PC-9 (cell line): ENCODE data around the gene SSR3. TPM values are rescaled to one million over a fixed set of nuclear protein-coding genes. Genes with fewer than 3 reads are reported as not detected.

Experiments used
- BruUV-seq: library from RNA; stranded (reverse); fragments of 400-500 nt; replicated peaks from 2 replicates; lab custom pipeline; 2021; lab: Mats Ljungman, UMichigan
- CTCF ChIA-PET: fragments of 300-600 bp; sonication (Branson Sonifier 250); formaldehyde crosslinking; loops from one replicate; lab custom pipeline; 2022; ENCODE audit warnings: antibody characterized with exemption; lab: Charles Lee
- POLR2A ChIA-PET: fragments of 300-600 bp; sonication (Branson Sonifier 250); formaldehyde crosslinking; loops from one replicate; lab custom pipeline; 2022; ENCODE audit warnings: antibody characterized with exemption; ENCODE audit not compliant: unreplicated experiment; lab: Charles Lee
- DNase-seq, 2 experiments: peaks; one replicate each; pipeline versions ENCODE4 v3.0.0 to v3.0.0-alpha.2; 2015 to 2022; ENCODE audit warnings: mixed read lengths in 1 of 2
- H2AFZ ChIP-seq: fragments of 200-600 bp; sonication (generic); 2 replicates; pipeline ENCODE4 v1.8.1; 2017; ENCODE audit warnings: antibody characterized with exemption
- H3F3A ChIP-seq: fragments of 200-600 bp; sonication (generic); 2 replicates; pipeline ENCODE4 v1.8.1; 2017; ENCODE audit warnings: antibody characterized with exemption, mild to moderate bottlenecking, low read depth; ENCODE audit not compliant: insufficient read depth
- H3K27ac ChIP-seq: fragments of 200-600 bp; sonication (generic); 2 replicates; pipeline ENCODE4 v1.6.1; 2016; ENCODE audit warnings: mixed run types
- H3K27me3 ChIP-seq: fragments of 200-600 bp; sonication (generic); 2 replicates; pipeline ENCODE4 v1.6.1; 2016; ENCODE audit warnings: low read depth, mixed run types; ENCODE audit not compliant: insufficient read depth
- H3K36me3 ChIP-seq: fragments of 200-600 bp; sonication (generic); 2 replicates; pipeline ENCODE4 v1.6.1; 2016; ENCODE audit warnings: low read depth, mixed run types
- H3K4me1 ChIP-seq: fragments of 200-600 bp; sonication (generic); replicated peaks from 2 replicates; pipeline ENCODE4 v1.6.1; 2016; ENCODE audit warnings: mixed run types; ENCODE audit not compliant: insufficient read depth
- H3K4me2 ChIP-seq: fragments of 200-600 bp; sonication (generic); 2 replicates; pipeline ENCODE4 v1.6.1; 2017; ENCODE audit warnings: mixed run types
- H3K4me3 ChIP-seq: fragments of 200-600 bp; sonication (generic); 2 replicates; pipeline ENCODE4 v1.6.1; 2016; ENCODE audit warnings: mixed run types
- H3K79me2 ChIP-seq: fragments of 200-600 bp; sonication (generic); 2 replicates; pipeline ENCODE4 v1.6.1; 2017; ENCODE audit warnings: low read depth, mixed run types
- H3K9me2 ChIP-seq: fragments of 200-600 bp; sonication (generic); 2 replicates; pipeline ENCODE4 v1.8.1; 2017; ENCODE audit warnings: mild to moderate bottlenecking; ENCODE audit not compliant: insufficient read depth
- H3K9me3 ChIP-seq: fragments of 200-600 bp; sonication (generic); 2 replicates; pipeline ENCODE4 v1.8.1; 2016; ENCODE audit warnings: low read depth; ENCODE audit not compliant: insufficient read depth
- H4K20me1 ChIP-seq: fragments of 200-600 bp; sonication (generic); 2 replicates; pipeline ENCODE4 v1.8.1; 2017; ENCODE audit not compliant: insufficient read depth
- EZH2 ChIP-seq: fragments of 200-600 bp; sonication (generic); IDR thresholded peaks from 2 replicates; pipeline ENCODE4 v1.8.0; 2017; ENCODE audit warnings: antibody characterized with exemption, low read depth
- intact Hi-C: fragments of 100-400 bp; cut with micrococcal nuclease; formaldehyde crosslinking; loops from one replicate; pipeline ENCODE4 v1.10.0; 2022; ENCODE audit not compliant: unreplicated experiment
- total RNA-seq: library from RNA; stranded (reverse); gene quantifications from 2 replicates; pipeline ENCODE4 v1.2.3, GENCODE V29; 2021
- TF ChIP-seq, protein P1 (sequence below): fragments of 200-600 bp; sonication (generic); conservative IDR thresholded peaks from 2 replicates; pipeline ENCODE4 v1.6.1; 2017; ENCODE audit warnings: mixed run types, antibody characterized with exemption, mild to moderate bottlenecking, moderate library complexity

The SSR3 gene
- total RNA-seq, 1 experiment from 2014 or later = 152 TPM

DNA sequence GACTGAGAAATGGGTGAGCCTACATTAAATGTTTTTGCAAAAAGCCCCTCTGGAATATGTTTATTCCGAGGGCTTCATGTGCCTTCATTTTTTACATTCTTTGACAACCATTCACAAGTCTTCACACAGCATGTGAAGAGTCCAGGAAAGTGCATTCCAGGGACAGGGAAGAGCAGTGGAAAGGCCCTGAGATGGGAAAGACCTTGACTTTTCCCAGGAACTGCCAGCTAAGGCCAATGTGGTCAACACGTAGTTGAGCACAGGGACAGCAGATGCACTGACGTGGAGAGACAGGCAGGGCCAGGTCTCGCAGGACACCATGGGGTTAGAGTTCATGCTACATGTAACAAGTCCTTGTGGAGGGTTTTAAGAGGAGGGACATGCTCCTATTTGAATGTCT is 21.7 kb downstream of the SSR3 start:
- no peak for DNase-seq
- TF ChIP-seq, protein P1, sequence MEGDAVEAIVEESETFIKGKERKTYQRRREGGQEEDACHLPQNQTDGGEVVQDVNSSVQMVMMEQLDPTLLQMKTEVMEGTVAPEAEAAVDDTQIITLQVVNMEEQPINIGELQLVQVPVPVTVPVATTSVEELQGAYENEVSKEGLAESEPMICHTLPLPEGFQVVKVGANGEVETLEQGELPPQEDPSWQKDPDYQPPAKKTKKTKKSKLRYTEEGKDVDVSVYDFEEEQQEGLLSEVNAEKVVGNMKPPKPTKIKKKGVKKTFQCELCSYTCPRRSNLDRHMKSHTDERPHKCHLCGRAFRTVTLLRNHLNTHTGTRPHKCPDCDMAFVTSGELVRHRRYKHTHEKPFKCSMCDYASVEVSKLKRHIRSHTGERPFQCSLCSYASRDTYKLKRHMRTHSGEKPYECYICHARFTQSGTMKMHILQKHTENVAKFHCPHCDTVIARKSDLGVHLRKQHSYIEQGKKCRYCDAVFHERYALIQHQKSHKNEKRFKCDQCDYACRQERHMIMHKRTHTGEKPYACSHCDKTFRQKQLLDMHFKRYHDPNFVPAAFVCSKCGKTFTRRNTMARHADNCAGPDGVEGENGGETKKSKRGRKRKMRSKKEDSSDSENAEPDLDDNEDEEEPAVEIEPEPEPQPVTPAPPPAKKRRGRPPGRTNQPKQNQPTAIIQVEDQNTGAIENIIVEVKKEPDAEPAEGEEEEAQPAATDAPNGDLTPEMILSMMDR = no peak
- no peak for TF ChIP-seq EZH2
- H3F3A ChIP-seq = peaks cover 31% of the 10 kb centered on the region
- H4K20me1 ChIP-seq = no peaks in the 10 kb centered on the region
- no peak overlapping the region for H3K27ac ChIP-seq
- 0 out of 2 replicates have a peak, but pooled peaks cover 10% of the 10 kb centered on the region for H3K36me3 ChIP-seq
- ChIA-PET CTCF (interaction anchor here (0.7 kb wide), 1 partner anchor 370 kb away, joined by 5 read pairs; no protein-coding TSS in a partner anchor), POLR2A (no interaction called here)
- H3K4me3 ChIP-seq = no peak overlapping the region
- H3K4me2 ChIP-seq = no peak overlapping the region
- BruUV-seq = no TSS peak
- no peaks in the 10 kb centered on the region for H3K79me2 ChIP-seq
- no peaks in the 10 kb centered on the region for H3K9me3 ChIP-seq
- H3K4me1 ChIP-seq = peaks cover 21% of the 10 kb centered on the region
- no peaks in the 10 kb centered on the region for H3K27me3 ChIP-seq
- no peaks in the 10 kb centered on the region for H3K9me2 ChIP-seq
- no peak overlapping the region for H2AFZ ChIP-seq
- intact Hi-C loops = loop anchor here (10.0 kb wide), 1 partner anchor 518 kb away; no protein-coding TSS in a partner anchor

DNA sequence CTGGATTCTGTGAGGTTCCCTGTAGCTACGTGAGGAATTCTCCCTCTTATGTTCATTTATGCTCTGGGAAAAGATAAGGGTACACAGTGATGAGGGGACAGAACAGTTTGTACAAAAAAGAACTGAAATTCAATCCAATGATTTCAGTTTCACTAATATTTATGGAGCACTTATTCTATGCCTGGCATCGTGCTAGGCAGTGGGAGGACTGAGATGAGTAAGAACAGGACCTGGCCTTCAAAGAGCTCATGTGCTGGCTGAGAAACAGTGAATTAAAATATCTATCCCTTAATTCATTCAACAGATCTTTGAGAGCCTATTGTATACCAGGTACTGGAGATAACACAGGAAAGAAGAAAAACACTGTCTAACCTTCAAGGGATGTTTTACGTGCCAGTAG is 22.2 kb downstream of the SSR3 start:
- Histone ChIP-seq H3F3A (peaks cover 27% of the 10 kb centered on the region), H3K9me3 (no peaks in the 10 kb centered on the region), H3K4me2 (no peak overlapping the region), H3K27me3 (no peaks in the 10 kb centered on the region), H3K4me1 (peaks cover 21% of the 10 kb centered on the region), H2AFZ (no peak overlapping the region), H3K9me2 (no peaks in the 10 kb centered on the region), H3K4me3 (no peak overlapping the region), H3K27ac (no peak overlapping the region), H3K36me3 (0 out of 2 replicates have a peak, but pooled peaks cover 5% of the 10 kb centered on the region), H3K79me2 (no peaks in the 10 kb centered on the region), H4K20me1 (no peaks in the 10 kb centered on the region)
- POLR2A ChIA-PET = no interaction called here
- TF ChIP-seq EZH2 = no peak
- TF ChIP-seq, protein P1 = no peak
- no peak for DNase-seq
- intact Hi-C loops = loop anchor here (10.0 kb wide), 1 partner anchor 518 kb away; no protein-coding TSS in a partner anchor
- CTCF ChIA-PET = interaction anchor here (0.7 kb wide), 1 partner anchor 369 kb away, joined by 5 read pairs; no protein-coding TSS in a partner anchor
- BruUV-seq = no TSS peak

DNA sequence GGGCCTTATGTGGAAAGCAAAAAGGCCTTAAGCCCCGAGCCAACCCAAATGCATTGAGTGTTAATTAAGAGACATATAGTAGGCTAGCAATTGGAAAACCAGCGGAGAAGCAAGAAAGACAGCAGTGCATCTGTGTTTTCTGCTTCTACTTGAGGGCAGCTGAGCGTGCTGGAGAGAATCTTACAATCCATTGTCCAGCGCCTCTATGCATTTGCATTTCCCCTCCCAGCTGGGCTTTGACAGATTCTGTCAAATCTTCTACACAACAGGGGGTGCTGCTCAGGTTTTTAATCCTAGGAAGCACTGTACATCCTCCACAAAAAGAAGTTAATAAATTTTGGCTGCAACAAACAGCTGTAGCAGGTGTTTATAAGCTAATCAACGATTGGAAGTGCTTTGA is 23.9 kb downstream of the SSR3 start:
- Histone ChIP-seq H3K79me2 (no peaks in the 10 kb centered on the region), H3K4me3 (no peak overlapping the region), H3K4me2 (no peak overlapping the region), H3K9me3 (no peaks in the 10 kb centered on the region), H3K36me3 (no peaks in the 10 kb centered on the region), H3K9me2 (no peaks in the 10 kb centered on the region), H3K4me1 (peaks cover 12% of the 10 kb centered on the region), H2AFZ (no peak overlapping the region), H3K27me3 (no peaks in the 10 kb centered on the region), H3F3A (peaks cover 17% of the 10 kb centered on the region), H4K20me1 (no peaks in the 10 kb centered on the region), H3K27ac (no peak overlapping the region)
- ChIA-PET POLR2A (interaction anchor here (0.6 kb wide), 1 partner anchor 72 kb away, joined by 5 read pairs; no protein-coding TSS in a partner anchor), CTCF (interaction anchor here (0.7 kb wide), 1 partner anchor 13 kb away, joined by 4 read pairs; no protein-coding TSS in a partner anchor)
- DNase-seq = no peak
- TF ChIP-seq EZH2 = no peak
- BruUV-seq = no TSS peak
- intact Hi-C loops = loop anchor here (10.0 kb wide), 1 partner anchor 516 kb away; no protein-coding TSS in a partner anchor
